Stimulated activated memory B cell treated with anti-CD40 and anti-IgM and Interleukin-4, amounts not matched to agents 10 μg/mL and 1 μg/mL and 100 μg/mL, for 72 hours (primary cell): ENCODE data around the gene MBOAT7.

Experiments
- ATAC-seq: fragments of 150-1000 bp; cut with Tn5 transposase; 2 replicates; pipeline ENCODE4 v1.10.0; 2021
- H3K27ac Mint-ChIP-seq: one replicate; pipeline ENCODE4 v1.8.0; 2022; ENCODE audit warnings: mild to moderate bottlenecking, mixed read lengths
- H3K27me3 Mint-ChIP-seq: one replicate; pipeline ENCODE4 v1.8.0; 2022; ENCODE audit warnings: mixed read lengths
- H3K36me3 Mint-ChIP-seq: one replicate; pipeline ENCODE4 v1.8.0; 2022; ENCODE audit warnings: mixed read lengths
- H3K4me1 Mint-ChIP-seq: one replicate; pipeline ENCODE4 v1.8.0; 2022; ENCODE audit warnings: mixed read lengths
- H3K4me3 Mint-ChIP-seq: one replicate; pipeline ENCODE4 v1.8.0; 2022; ENCODE audit warnings: mild to moderate bottlenecking, moderate library complexity, mixed read lengths
- H3K9me3 Mint-ChIP-seq: one replicate; pipeline ENCODE4 v1.8.0; 2022; ENCODE audit warnings: mixed read lengths

The MBOAT7 gene

DNA sequence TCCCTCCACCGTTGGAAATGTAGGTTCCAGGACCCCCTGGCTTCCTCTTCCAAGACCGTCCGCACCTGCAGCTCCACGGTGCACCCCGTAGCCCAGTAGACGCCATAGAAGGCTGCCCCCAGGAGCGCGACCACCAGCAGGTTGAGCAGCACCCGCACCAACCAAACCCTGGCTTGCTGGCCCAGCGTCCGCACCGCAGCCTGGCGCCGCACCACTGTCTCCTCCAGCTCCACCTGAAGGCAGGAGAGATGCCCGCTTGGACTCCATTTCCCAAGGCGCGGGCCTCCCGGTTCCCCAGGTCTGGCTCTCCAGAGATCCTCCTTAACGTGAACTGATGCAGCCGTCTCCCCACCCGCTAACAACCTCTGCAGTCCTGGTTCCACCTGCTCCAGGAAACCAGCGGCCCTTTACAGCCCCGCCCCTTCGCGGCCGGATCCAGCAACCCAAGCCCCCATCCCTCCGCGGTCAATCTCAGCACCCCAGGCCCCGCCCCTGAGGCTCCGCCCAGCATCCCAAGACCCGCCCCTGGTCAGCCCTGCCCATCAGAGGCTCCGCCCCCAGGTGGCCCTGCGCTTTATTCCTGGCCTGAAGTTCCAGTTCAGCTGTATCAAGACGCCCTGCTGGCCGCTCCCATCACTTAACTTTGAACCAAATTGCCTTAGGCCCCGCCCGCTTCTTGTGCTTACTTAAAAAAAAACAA lies 24.9 kb downstream of the MBOAT7 start:
- Mint-ChIP-seq H3K36me3 (no peaks in the 10 kb centered on the region), H3K27ac (no peak overlapping the region), H3K9me3 (no peaks in the 10 kb centered on the region), H3K27me3 (peaks cover 39% of the 10 kb centered on the region), H3K4me1 (peaks cover 56% of the 10 kb centered on the region), H3K4me3 (no peak overlapping the region)
- ATAC-seq: no peak

GRCh38 chr19:54162884-54163283 lies 26.5 kb downstream of the MBOAT7 start:
- ATAC-seq: no peak
- Mint-ChIP-seq H3K4me1 (peaks cover 53% of the 10 kb centered on the region), H3K9me3 (no peaks in the 10 kb centered on the region), H3K27me3 (peaks cover 39% of the 10 kb centered on the region), H3K27ac (no peak overlapping the region), H3K4me3 (peak overlapping the region; percentile 24), H3K36me3 (no peaks in the 10 kb centered on the region)

DNA sequence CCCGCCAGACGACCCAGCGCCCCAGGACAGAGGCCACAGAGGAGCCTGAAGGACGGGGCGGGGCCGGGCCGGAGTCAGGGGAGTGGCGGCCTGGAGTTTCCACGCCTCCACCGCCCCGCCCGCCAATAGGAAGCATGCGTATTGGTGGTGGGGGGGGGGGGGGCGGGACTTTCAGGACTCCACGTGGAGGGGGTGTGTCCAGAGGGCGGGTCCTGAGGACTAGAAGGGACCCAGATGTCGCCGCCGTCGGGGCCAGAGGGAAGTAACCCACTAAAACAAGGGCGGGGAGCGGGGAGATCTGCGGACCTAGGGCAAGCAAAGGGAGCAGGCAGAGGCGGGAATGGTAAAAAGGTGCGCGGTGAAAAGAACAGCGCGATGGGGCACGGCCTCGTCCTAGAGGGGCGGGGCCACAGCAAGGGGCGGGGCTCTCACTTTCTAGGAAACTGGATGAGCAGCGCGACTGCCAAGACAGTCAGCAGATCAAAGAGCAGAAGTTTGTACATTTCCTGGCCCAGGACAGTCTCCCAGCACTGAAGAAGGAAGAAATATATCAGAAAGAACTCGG lies 27.1 kb downstream of the MBOAT7 start:
- Mint-ChIP-seq H3K9me3 (no peaks in the 10 kb centered on the region), H3K27me3 (peaks cover 39% of the 10 kb centered on the region), H3K36me3 (peaks cover under 1% of the 10 kb centered on the region), H3K27ac (no peak overlapping the region), H3K4me3 (peak overlapping the region; percentile 84), H3K4me1 (peaks cover 52% of the 10 kb centered on the region)
- ATAC-seq: peak; percentile 32

DNA sequence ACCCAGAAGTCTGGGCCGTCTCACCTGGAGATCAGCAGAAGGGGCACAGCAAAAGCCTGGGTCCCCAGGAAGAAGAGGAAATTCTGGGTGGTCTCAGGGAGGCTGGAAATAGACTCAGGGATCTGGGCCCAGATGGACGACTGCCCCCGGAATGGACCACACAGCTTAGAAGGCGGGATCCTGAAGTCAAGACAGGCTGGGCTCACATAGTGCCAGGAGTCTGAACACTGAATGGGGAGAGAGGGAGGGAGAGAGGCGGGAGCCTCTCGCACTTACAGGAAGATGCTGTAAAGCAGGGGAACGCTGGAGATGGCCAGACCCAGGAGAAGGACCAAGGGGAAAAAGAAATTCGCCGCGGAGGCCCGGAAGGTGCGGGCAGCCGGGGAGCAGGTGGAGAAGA lies 28.5 kb downstream of the MBOAT7 start:
- H3K4me3 Mint-ChIP-seq: peak overlapping the region; percentile 94
- peaks cover 59% of the 10 kb centered on the region for H3K4me1 Mint-ChIP-seq
- ATAC-seq: no peak
- peaks cover 30% of the 10 kb centered on the region for H3K27me3 Mint-ChIP-seq
- no peaks in the 10 kb centered on the region for H3K9me3 Mint-ChIP-seq
- peaks cover 8% of the 10 kb centered on the region for H3K36me3 Mint-ChIP-seq
- H3K27ac Mint-ChIP-seq: peak overlapping the region; percentile 97

GRCh38 chr19:54160182-54160811 lies 29.1 kb downstream of the MBOAT7 start:
- no peak for ATAC-seq
- peaks cover 8% of the 10 kb centered on the region for H3K36me3 Mint-ChIP-seq
- peaks cover 24% of the 10 kb centered on the region for H3K27me3 Mint-ChIP-seq
- peak overlapping the region; percentile 97 for H3K27ac Mint-ChIP-seq
- H3K4me3 Mint-ChIP-seq: peak overlapping the region; percentile 94
- peaks cover 59% of the 10 kb centered on the region for H3K4me1 Mint-ChIP-seq
- no peaks in the 10 kb centered on the region for H3K9me3 Mint-ChIP-seq

GRCh38 chr19:54159352-54160181 lies 29.8 kb downstream of the MBOAT7 start, which contains the start of gene LENG1:
Gene LENG1 (minus strand): TSS chr19:54159721. CDS start chr19:54159695, 26 bp downstream.
- H3K27ac Mint-ChIP-seq: peak within 1 kb of the TSS; percentile 97
- H3K36me3 Mint-ChIP-seq: peaks cover 13% of the 10 kb centered on the region
- H3K4me3 Mint-ChIP-seq: peak within 1 kb of the TSS; percentile 94
- no peaks in the 10 kb centered on the region for H3K9me3 Mint-ChIP-seq
- peaks cover 52% of the 10 kb centered on the region for H3K4me1 Mint-ChIP-seq
- peak; percentile 97 for ATAC-seq
- H3K27me3 Mint-ChIP-seq: peaks cover 17% of the 10 kb centered on the region

DNA sequence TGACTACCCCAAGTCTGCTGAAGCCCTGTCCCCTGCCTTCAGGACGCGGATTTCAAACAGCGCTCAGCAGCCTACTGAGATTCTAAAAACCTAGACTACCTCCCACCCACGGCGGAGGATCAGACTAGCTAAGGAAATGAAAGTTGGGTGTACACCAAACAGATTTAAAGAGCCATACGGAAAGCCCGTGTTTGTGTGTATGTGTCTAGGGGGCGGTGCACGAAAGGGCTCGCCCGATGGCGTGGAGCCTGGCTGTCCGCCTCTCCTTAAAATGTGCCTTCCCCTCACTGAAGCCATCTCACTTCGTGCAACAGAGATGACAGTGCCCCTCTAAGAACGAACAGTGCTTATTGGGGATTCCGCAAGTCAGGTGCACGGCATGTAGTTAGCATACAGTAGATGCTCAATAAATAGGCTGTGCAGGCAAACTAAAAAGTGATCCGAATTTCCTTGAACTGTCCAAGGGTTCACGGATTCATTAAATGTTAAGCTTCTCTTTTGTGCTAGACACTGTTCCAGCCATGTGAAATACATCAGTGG lies 30.5 kb downstream of the MBOAT7 start:
- ATAC-seq: no peak
- Mint-ChIP-seq H3K4me1 (peaks cover 47% of the 10 kb centered on the region), H3K36me3 (peaks cover 18% of the 10 kb centered on the region), H3K4me3 (peak overlapping the region; percentile 94), H3K9me3 (no peaks in the 10 kb centered on the region), H3K27me3 (peaks cover 10% of the 10 kb centered on the region), H3K27ac (peak overlapping the region; percentile 97)

DNA sequence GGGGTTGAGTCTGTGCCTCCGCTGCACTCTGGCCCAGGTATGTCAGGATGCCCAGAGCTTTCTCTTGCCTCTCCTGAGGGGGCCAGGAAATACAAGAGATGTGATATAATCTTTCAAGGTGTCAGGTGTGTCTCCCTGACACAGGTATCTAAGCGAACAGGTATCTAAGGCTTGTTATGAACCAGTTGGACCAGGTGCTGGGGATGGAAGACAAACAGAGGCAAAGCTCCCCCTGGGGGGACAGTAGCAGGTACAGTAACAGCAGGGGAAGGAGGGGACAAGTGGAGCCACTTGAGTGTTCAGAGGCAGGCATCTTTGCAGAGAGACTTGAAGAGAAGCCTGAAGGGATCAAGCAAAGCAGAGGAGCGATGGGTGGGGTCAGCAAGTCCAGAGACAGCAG lies 32.4 kb downstream of the MBOAT7 start:
- peaks cover 33% of the 10 kb centered on the region for H3K4me1 Mint-ChIP-seq
- peaks cover 31% of the 10 kb centered on the region for H3K36me3 Mint-ChIP-seq
- no peak for ATAC-seq
- no peak overlapping the region for H3K27ac Mint-ChIP-seq
- H3K27me3 Mint-ChIP-seq: no peaks in the 10 kb centered on the region
- H3K4me3 Mint-ChIP-seq: peak overlapping the region; percentile 1
- no peaks in the 10 kb centered on the region for H3K9me3 Mint-ChIP-seq

GRCh38 chr19:54156490-54156889 lies 32.9 kb downstream of the MBOAT7 start:
- Mint-ChIP-seq H3K27me3 (no peaks in the 10 kb centered on the region), H3K27ac (no peak overlapping the region), H3K4me1 (peaks cover 28% of the 10 kb centered on the region), H3K36me3 (peaks cover 31% of the 10 kb centered on the region), H3K4me3 (no peak overlapping the region), H3K9me3 (no peaks in the 10 kb centered on the region)
- ATAC-seq: no peak

DNA sequence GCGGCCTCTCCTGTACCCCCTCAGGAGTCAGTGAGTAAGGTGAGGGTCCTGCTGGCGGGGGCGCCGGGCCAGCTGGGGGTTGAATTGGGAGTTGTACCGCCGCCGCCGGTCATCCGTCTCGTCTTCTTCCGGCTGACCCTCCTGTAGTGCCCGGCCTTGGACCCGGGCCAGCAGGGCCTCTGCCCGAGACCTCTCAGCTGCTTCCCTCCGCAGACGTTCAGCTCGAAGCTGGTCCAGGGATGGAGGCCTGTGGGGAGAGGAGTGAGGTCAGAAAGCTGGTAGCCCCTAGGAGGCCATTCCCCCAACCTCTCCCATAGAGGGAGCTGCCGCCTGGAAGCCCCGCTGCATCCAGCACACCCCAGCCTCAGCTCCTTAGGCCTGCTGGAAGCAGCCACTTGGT lies 33.7 kb downstream of the MBOAT7 start:
- Mint-ChIP-seq H3K9me3 (no peaks in the 10 kb centered on the region), H3K27ac (no peak overlapping the region), H3K36me3 (peaks cover 39% of the 10 kb centered on the region), H3K4me1 (peaks cover 22% of the 10 kb centered on the region), H3K4me3 (no peak overlapping the region), H3K27me3 (no peaks in the 10 kb centered on the region)
- no peak for ATAC-seq

DNA sequence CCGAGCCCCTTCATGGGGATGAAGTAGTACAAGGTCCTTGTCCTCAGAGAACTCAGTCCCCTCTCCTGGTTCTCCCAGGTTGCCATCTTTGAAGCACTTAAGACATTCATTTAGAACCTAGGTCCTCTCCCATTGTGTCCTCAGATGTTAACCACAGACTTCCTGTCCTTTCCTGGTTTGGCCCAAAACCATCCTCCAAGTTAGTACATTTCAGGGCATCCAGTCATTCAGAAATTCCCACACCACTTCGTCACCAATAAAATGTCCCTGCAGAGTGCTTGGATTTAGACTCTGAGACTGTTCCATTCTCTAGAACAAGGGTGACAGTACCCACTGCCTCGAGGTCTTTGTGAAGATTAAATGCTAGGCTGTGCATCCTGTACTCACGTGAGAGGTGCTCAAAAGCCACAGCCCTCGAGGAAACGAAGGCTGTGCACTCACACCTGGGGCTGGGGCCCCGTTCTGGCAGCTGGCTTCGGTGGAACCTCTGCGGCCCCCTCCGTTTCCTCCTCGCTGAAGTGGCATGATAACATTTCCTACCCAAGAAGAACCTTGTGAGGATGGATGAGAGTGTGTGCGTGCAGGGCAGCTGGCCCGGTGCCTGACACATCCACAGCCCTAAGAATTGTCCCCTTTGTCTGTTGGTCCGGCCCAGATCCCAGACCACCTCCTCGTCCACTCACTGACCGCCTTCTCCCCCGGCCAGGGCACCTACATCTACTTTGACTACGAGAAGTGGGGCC lies 34.6 kb downstream of the MBOAT7 start:
- Mint-ChIP-seq H3K36me3 (peaks cover 44% of the 10 kb centered on the region), H3K9me3 (no peaks in the 10 kb centered on the region), H3K27ac (peak overlapping the region; percentile 17), H3K4me3 (no peak overlapping the region), H3K27me3 (no peaks in the 10 kb centered on the region), H3K4me1 (peaks cover 15% of the 10 kb centered on the region)
- ATAC-seq: no peak

GRCh38 chr19:54153731-54154326 lies 35.6 kb downstream of the MBOAT7 start:
- no peak overlapping the region for H3K4me3 Mint-ChIP-seq
- no peak for ATAC-seq
- H3K9me3 Mint-ChIP-seq: no peaks in the 10 kb centered on the region
- peaks cover 15% of the 10 kb centered on the region for H3K4me1 Mint-ChIP-seq
- no peak overlapping the region for H3K27ac Mint-ChIP-seq
- H3K36me3 Mint-ChIP-seq: peaks cover 53% of the 10 kb centered on the region
- no peaks in the 10 kb centered on the region for H3K27me3 Mint-ChIP-seq

DNA sequence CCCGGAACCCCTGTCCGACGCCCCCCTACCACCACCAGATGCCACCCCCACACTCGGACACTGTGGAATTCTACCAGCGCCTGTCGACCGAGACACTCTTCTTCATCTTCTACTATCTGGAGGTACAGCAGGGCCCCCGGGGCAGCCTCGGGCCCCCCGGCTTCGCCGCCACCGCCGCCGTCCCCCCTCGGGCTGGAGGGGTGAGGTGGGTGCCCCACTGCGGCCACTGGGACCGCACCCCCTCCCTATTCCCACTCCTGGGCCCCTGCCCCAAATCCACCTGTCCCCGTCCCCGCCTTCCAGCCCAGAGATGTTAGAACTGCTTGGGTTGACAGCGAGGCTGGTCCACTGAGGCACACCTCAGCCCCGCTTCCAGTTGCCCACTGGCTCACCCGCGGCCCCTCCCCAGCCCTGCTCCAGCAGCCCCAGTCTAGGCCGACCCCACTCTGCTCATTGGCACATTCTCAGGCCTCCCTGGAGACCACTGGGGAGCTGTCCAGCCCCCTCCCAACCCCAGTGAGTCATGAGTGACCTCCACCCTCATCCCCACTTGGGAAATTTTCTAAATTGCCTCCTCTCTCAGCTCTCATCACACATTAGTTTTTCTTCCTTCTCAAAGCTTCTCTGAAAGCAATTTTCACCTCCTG lies 36.4 kb downstream of the MBOAT7 start:
- Mint-ChIP-seq H3K27ac (no peak overlapping the region), H3K36me3 (peaks cover 57% of the 10 kb centered on the region), H3K4me1 (peaks cover 8% of the 10 kb centered on the region), H3K9me3 (no peaks in the 10 kb centered on the region), H3K4me3 (no peak overlapping the region), H3K27me3 (no peaks in the 10 kb centered on the region)
- ATAC-seq: peak; percentile 44

- no peaks in the 10 kb centered on the region for H3K9me3 Mint-ChIP-seq
- H3K27ac Mint-ChIP-seq: no peak overlapping the region
- no peak for ATAC-seq
- H3K4me3 Mint-ChIP-seq: no peak overlapping the region
- peaks cover 6% of the 10 kb centered on the region for H3K4me1 Mint-ChIP-seq
- peaks cover 62% of the 10 kb centered on the region for H3K36me3 Mint-ChIP-seq
- H3K27me3 Mint-ChIP-seq: no peaks in the 10 kb centered on the region
Observed at GRCh38 chr19:54152267-54152666, 37.1 kb downstream of the MBOAT7 start.
